ENCODE measurements around the gene MRPS2. TPM values are rescaled to one million over a fixed set of nuclear protein-coding genes. Genes with fewer than 3 reads are reported as not detected.

The MRPS2 gene
- total and polyA plus RNA-seq, 9 of the 15 experiments (the other 6 are each of a cell fraction or from before 2014, with no cell fraction given) = 8.0 to 167 (median 81.3) TPM

- peak in 1 of 2 experiments; percentile 82 for TF ChIP-seq MNT (conservative IDR thresholded peaks at IDR 0.05)
- no peak for TF ChIP-seq COPS2 (conservative IDR thresholded peaks at IDR 0.05)
- TF ChIP-seq RBM39 (optimal IDR thresholded peaks at IDR 0.05; ENCODE audit: low read depth, low read length) = no peak
- 0 out of 2 replicates have a peak, but pooled peaks have one; percentile 6 for TF ChIP-seq MXI1 (IDR thresholded peaks at IDR 0.05; ENCODE audit: low read depth, low read length)
- TF ChIP-seq RCOR1 (IDR thresholded peaks at IDR 0.05; ENCODE audit: borderline replicate concordance in 1 of 2, low read depth in 2 of 2, low read length in 2 of 2) = peak in 1 of 2 experiments; percentile 61; a peak in 1 of 4 replicates
- TF ChIP-seq HNRNPLL (IDR thresholded peaks at IDR 0.05; ENCODE audit: low read depth, low read length, poor library complexity, severe bottlenecking) = no peak
- 0 out of 4 replicates have a peak, but pooled peaks of 1 of the 2 experiments have one; percentile 65 for TF ChIP-seq BCLAF1 (IDR thresholded peaks at IDR 0.05; ENCODE audit: borderline replicate concordance in 1 of 2, control insufficient read depth in 1 of 2, low read depth in 2 of 2, low read length in 1 of 2)
- TF ChIP-seq RNF2 (IDR thresholded peaks at IDR 0.05) = 0 out of 2 replicates have a peak, but pooled peaks have one; percentile 35
- TF ChIP-seq MTF1 (CRISPR knock-in tag; IDR thresholded peaks at IDR 0.05; ENCODE audit: borderline replicate concordance) = no peak
- no peak for TF ChIP-seq DNMT1 (IDR thresholded peaks at IDR 0.05)
- no peak; the same call in 1 of the 2 replicates for TF ChIP-seq HLTF (IDR thresholded peaks at IDR 0.05)
- TF ChIP-seq MAX (CRISPR knock-in tag; IDR thresholded peaks at IDR 0.05) = peak; percentile 84
- no peak for TF ChIP-seq IRF1 (CRISPR knock-in tag; IDR thresholded peaks at IDR 0.05; ENCODE audit: borderline replicate concordance)
- peak; percentile 81 for TF ChIP-seq SP2 (IDR thresholded peaks at IDR 0.05; ENCODE audit: extremely low read depth, low read depth, low read length, poor library complexity, severe bottlenecking)
- peak in 1 of 2 experiments; percentile 19; a peak in 1 of 4 replicates for TF ChIP-seq SIX5 (IDR thresholded peaks at IDR 0.05; ENCODE audit: borderline replicate concordance in 1 of 2, insufficient read depth in 1 of 2, low read depth in 1 of 2, low read length in 2 of 2)
- TF ChIP-seq PCBP2 (IDR thresholded peaks at IDR 0.05; ENCODE audit: low read depth, low read length, poor library complexity, severe bottlenecking) = no peak
These were observed at the start of gene MRPS2 (continued) for GRCh38 chr9:135500525-135501260.
